CD4-positive, alpha-beta memory T cell (primary cell): Measurements from ENCODE around the gene PRODH2. TPM values are rescaled to one million over a fixed set of nuclear protein-coding genes. Genes with fewer than 3 reads are reported as not detected.

ENCODE experiments used
- polyA plus RNA-seq, 2 donors: library from polyadenylated mRNA; unstranded; fragments of 300-500 nt; fragmentation: Illumina TruSeq; gene quantifications; one replicate each; pipeline ENCODE4 v1.2.3, GENCODE V29; 2021
- total RNA-seq, 2 experiments: library from RNA; stranded (reverse); gene quantifications; one replicate each; pipeline ENCODE4 v1.2.3, GENCODE V29; 2021

The PRODH2 gene
- total and polyA plus RNA-seq, 4 experiments from 2014 or later: not detected

Other genes with a start within 250 kb of the PRODH2 start
- not detected for gene ATP4A, start 249.2 kb downstream of the PRODH2 start, total RNA-seq
- gene ATP4A, start 249.2 kb downstream of the PRODH2 start, polyA plus RNA-seq: not detected
- gene PMIS2, start 226.7 kb downstream of the PRODH2 start, total RNA-seq: not detected
- gene PMIS2, start 226.7 kb downstream of the PRODH2 start, polyA plus RNA-seq: not detected
- 10 to 100 TPM; 28.2 to 29.3 TPM for gene HAUS5, start 200.1 kb downstream of the PRODH2 start, total RNA-seq
- 1 to 10 TPM; 7.8 to 9.4 TPM for gene HAUS5, start 200.1 kb downstream of the PRODH2 start, polyA plus RNA-seq
- gene RBM42, start 183.8 kb downstream of the PRODH2 start, total RNA-seq: 10 to 100 TPM; 53.0 to 55.8 TPM
- 10 to 100 TPM; 42.9 to 61.0 TPM for gene RBM42, start 183.8 kb downstream of the PRODH2 start, polyA plus RNA-seq
- 1 to 10 TPM in 1 of 2 experiments, not detected in 1; 1.3 TPM for gene ETV2, start 171.1 kb downstream of the PRODH2 start, total RNA-seq
- 1 to 10 TPM; 1.1 to 1.2 TPM for gene ETV2, start 171.1 kb downstream of the PRODH2 start, polyA plus RNA-seq
- gene COX6B1, start 164.5 kb downstream of the PRODH2 start, total RNA-seq: 100 to 1,000 TPM; 212 to 250 TPM
- gene COX6B1, start 164.5 kb downstream of the PRODH2 start, polyA plus RNA-seq: 100 to 1,000 TPM; 747 to 810 TPM
- gene UPK1A, start 146.3 kb downstream of the PRODH2 start, total RNA-seq: under 1 TPM; 0.55 to 0.72 TPM
- not detected for gene UPK1A, start 146.3 kb downstream of the PRODH2 start, polyA plus RNA-seq
- under 1 TPM; 0.49 to 0.50 TPM for gene ZBTB32, start 108.3 kb downstream of the PRODH2 start, total RNA-seq
- under 1 TPM in 1 of 2 donors, not detected in 1; 0.45 TPM for gene ZBTB32, start 108.3 kb downstream of the PRODH2 start, polyA plus RNA-seq
- gene KMT2B, start 94.8 kb downstream of the PRODH2 start, total RNA-seq: 10 to 100 TPM; 83.4 to 84.3 TPM
- 1 to 10 TPM in 1 of 2 donors, not detected in 1; 2.8 TPM for gene KMT2B, start 94.8 kb downstream of the PRODH2 start, polyA plus RNA-seq
- gene IGFLR1, start 70.4 kb downstream of the PRODH2 start, total RNA-seq: 100 to 1,000 TPM; 119 to 124 TPM
- 10 to 100 TPM; 93.9 to 99.5 TPM for gene IGFLR1, start 70.4 kb downstream of the PRODH2 start, polyA plus RNA-seq
- 10 to 100 TPM; 60.5 to 65.2 TPM for gene U2AF1L4, start 67.4 kb downstream of the PRODH2 start, total RNA-seq
- 10 to 100 TPM; 48.7 to 50.9 TPM for gene U2AF1L4, start 67.4 kb downstream of the PRODH2 start, polyA plus RNA-seq
- 10 to 100 TPM; 27.2 TPM for gene PSENEN, start 67.2 kb downstream of the PRODH2 start, total RNA-seq
- gene PSENEN, start 67.2 kb downstream of the PRODH2 start, polyA plus RNA-seq: 10 to 100 TPM; 84.6 to 89.9 TPM
- 10 to 100 TPM; 26.3 to 29.4 TPM for gene LIN37, start 64.3 kb downstream of the PRODH2 start, total RNA-seq
- 10 to 100 TPM in 1 of 2 donors, 1 to 10 TPM in 1; 8.3 to 13.3 TPM for gene LIN37, start 64.3 kb downstream of the PRODH2 start, polyA plus RNA-seq
- not detected for gene HSPB6, start 55.8 kb downstream of the PRODH2 start, total RNA-seq
- not detected for gene HSPB6, start 55.8 kb downstream of the PRODH2 start, polyA plus RNA-seq
- gene PROSER3, start 54.7 kb downstream of the PRODH2 start, total RNA-seq: 10 to 100 TPM; 45.1 to 46.5 TPM
- gene PROSER3, start 54.7 kb downstream of the PRODH2 start, polyA plus RNA-seq: 10 to 100 TPM in 1 of 2 donors, 1 to 10 TPM in 1; 2.0 to 11.8 TPM
- 10 to 100 TPM; 15.8 to 19.4 TPM for gene ARHGAP33, start 37.3 kb downstream of the PRODH2 start, total RNA-seq
- gene ARHGAP33, start 37.3 kb downstream of the PRODH2 start, polyA plus RNA-seq: under 1 TPM in 1 of 2 donors, not detected in 1; 0.29 TPM
- not detected for gene NPHS1, start 39.7 kb upstream of the PRODH2 start, total RNA-seq
- not detected for gene NPHS1, start 39.7 kb upstream of the PRODH2 start, polyA plus RNA-seq
- gene KIRREL2, start 44.1 kb upstream of the PRODH2 start, total RNA-seq: not detected
- gene KIRREL2, start 44.1 kb upstream of the PRODH2 start, polyA plus RNA-seq: under 1 TPM in 1 of 2 donors, not detected in 1; 0.08 TPM
- not detected for gene APLP1, start 55.7 kb upstream of the PRODH2 start, total RNA-seq
- under 1 TPM in 1 of 2 donors, not detected in 1; 0.70 TPM for gene APLP1, start 55.7 kb upstream of the PRODH2 start, polyA plus RNA-seq
- gene NFKBID, start 87.7 kb upstream of the PRODH2 start, total RNA-seq: 10 to 100 TPM; 36.6 to 50.0 TPM
- 1 to 10 TPM; 1.3 to 7.1 TPM for gene NFKBID, start 87.7 kb upstream of the PRODH2 start, polyA plus RNA-seq
- 10 to 100 TPM; 66.2 to 75.2 TPM for gene HCST, start 89.7 kb upstream of the PRODH2 start, total RNA-seq
- gene HCST, start 89.7 kb upstream of the PRODH2 start, polyA plus RNA-seq: 100 to 1,000 TPM; 567 to 684 TPM
- gene TYROBP, start 95.5 kb upstream of the PRODH2 start, total RNA-seq: 10 to 100 TPM; 12.7 to 17.3 TPM
- gene TYROBP, start 95.5 kb upstream of the PRODH2 start, polyA plus RNA-seq: 1 to 10 TPM; 2.3 to 2.5 TPM
- 10 to 100 TPM; 15.7 to 16.3 TPM for gene LRFN3, start 123.5 kb upstream of the PRODH2 start, total RNA-seq
- 1 to 10 TPM in 1 of 2 donors, under 1 TPM in 1; 0.45 to 2.4 TPM for gene LRFN3, start 123.5 kb upstream of the PRODH2 start, polyA plus RNA-seq
- 10 to 100 TPM; 25.7 to 25.8 TPM for gene SDHAF1, start 182.3 kb upstream of the PRODH2 start, total RNA-seq
- gene SDHAF1, start 182.3 kb upstream of the PRODH2 start, polyA plus RNA-seq: 10 to 100 TPM; 21.9 to 41.3 TPM
- 1 to 10 TPM; 4.8 to 5.0 TPM for gene SYNE4, start 196.0 kb upstream of the PRODH2 start, total RNA-seq
- gene SYNE4, start 196.0 kb upstream of the PRODH2 start, polyA plus RNA-seq: under 1 TPM in 1 of 2 donors, not detected in 1; 0.25 TPM
- 10 to 100 TPM; 50.9 to 51.0 TPM for gene ALKBH6, start 201.4 kb upstream of the PRODH2 start, total RNA-seq
- 10 to 100 TPM; 20.8 to 21.0 TPM for gene ALKBH6, start 201.4 kb upstream of the PRODH2 start, polyA plus RNA-seq
- gene CLIP3, start 220.0 kb upstream of the PRODH2 start, total RNA-seq: 1 to 10 TPM; 2.4 TPM
- gene CLIP3, start 220.0 kb upstream of the PRODH2 start, polyA plus RNA-seq: 1 to 10 TPM in 1 of 2 donors, under 1 TPM in 1; 0.37 to 1.5 TPM
- 1 to 10 TPM; 5.1 to 7.0 TPM for gene THAP8, start 241.4 kb upstream of the PRODH2 start, total RNA-seq
- 1 to 10 TPM; 4.0 to 8.6 TPM for gene THAP8, start 241.4 kb upstream of the PRODH2 start, polyA plus RNA-seq
- 1 to 10 TPM; 1.3 to 1.7 TPM for gene WDR62, start 242.1 kb upstream of the PRODH2 start, total RNA-seq
- gene WDR62, start 242.1 kb upstream of the PRODH2 start, polyA plus RNA-seq: under 1 TPM in 1 of 2 donors, not detected in 1; 0.08 TPM